Suprapubic skin (tissue), 3 donors: Measurements from ENCODE around the gene JAK1.

Source experiments
- EP300 ChIP-seq: sonication (generic); formaldehyde crosslinking; IDR thresholded peaks from one replicate; pipeline ENCODE4 v1.6.1; 2017; ENCODE audit warnings: antibody characterized with exemption
- POLR2A ChIP-seq, 2 donors: fragments of 450-650 bp; IDR thresholded peaks; one replicate each; pipeline ENCODE4 v1.6.1; 2017; ENCODE audit warnings: antibody characterized with exemption in 2 of 2, mild to moderate bottlenecking in 2 of 2, moderate library complexity in 2 of 2
- TF ChIP-seq, protein P1 (sequence below), 2 donors: fragments of 200-600 bp in 1 of 2; fragments of 450-650 bp in 1 of 2; sonication (generic) in 1 of 2; IDR thresholded peaks; one replicate each; pipeline ENCODE4 v1.5.1; 2016 to 2019; ENCODE audit warnings: antibody characterized with exemption in 2 of 2, mild to moderate bottlenecking in 1 of 2, moderate library complexity in 1 of 2

DNA sequence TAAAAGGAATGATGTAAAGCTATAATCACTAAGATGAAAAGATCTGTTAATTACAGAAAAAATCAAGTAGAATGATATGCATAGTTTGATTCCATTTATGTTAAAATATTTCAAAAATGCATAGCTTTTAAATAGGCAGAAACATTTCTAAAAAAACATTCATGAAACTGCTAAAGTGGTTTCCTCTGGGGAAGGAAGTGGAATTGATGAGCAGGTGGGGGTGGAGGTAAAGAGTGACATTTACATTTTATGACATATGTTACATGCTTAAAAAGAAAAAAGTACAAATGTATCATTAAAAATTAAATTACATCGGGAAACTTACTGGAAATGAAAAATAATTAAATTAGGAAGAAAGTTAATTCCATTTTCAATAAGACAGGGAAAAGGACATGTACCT is 42.8 kb upstream of the JAK1 start:
- TF ChIP-seq EP300, result no peak
- TF ChIP-seq, protein P1, sequence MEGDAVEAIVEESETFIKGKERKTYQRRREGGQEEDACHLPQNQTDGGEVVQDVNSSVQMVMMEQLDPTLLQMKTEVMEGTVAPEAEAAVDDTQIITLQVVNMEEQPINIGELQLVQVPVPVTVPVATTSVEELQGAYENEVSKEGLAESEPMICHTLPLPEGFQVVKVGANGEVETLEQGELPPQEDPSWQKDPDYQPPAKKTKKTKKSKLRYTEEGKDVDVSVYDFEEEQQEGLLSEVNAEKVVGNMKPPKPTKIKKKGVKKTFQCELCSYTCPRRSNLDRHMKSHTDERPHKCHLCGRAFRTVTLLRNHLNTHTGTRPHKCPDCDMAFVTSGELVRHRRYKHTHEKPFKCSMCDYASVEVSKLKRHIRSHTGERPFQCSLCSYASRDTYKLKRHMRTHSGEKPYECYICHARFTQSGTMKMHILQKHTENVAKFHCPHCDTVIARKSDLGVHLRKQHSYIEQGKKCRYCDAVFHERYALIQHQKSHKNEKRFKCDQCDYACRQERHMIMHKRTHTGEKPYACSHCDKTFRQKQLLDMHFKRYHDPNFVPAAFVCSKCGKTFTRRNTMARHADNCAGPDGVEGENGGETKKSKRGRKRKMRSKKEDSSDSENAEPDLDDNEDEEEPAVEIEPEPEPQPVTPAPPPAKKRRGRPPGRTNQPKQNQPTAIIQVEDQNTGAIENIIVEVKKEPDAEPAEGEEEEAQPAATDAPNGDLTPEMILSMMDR (IDR thresholded peaks at IDR 0.05), result no peak
- no peak for TF ChIP-seq POLR2A (IDR thresholded peaks at IDR 0.05)
